Stimulated activated CD8-positive, alpha-beta memory T cell treated with anti-CD3 and anti-CD28 coated beads, Interleukin-15, amount 100 ng/mL, for 24 hours (primary cell): Measurements from ENCODE around the gene EFNA3.
A peak's percentile ranks its signal among the peaks of the same experiment; 100 is the strongest.

Source experiments
- DNase-seq: peaks from one replicate; pipeline ENCODE4 v3.0.0-alpha.2; 2020; ENCODE audit warnings: low read depth

Gene EFNA3, protein sequence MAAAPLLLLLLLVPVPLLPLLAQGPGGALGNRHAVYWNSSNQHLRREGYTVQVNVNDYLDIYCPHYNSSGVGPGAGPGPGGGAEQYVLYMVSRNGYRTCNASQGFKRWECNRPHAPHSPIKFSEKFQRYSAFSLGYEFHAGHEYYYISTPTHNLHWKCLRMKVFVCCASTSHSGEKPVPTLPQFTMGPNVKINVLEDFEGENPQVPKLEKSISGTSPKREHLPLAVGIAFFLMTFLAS

DNA sequence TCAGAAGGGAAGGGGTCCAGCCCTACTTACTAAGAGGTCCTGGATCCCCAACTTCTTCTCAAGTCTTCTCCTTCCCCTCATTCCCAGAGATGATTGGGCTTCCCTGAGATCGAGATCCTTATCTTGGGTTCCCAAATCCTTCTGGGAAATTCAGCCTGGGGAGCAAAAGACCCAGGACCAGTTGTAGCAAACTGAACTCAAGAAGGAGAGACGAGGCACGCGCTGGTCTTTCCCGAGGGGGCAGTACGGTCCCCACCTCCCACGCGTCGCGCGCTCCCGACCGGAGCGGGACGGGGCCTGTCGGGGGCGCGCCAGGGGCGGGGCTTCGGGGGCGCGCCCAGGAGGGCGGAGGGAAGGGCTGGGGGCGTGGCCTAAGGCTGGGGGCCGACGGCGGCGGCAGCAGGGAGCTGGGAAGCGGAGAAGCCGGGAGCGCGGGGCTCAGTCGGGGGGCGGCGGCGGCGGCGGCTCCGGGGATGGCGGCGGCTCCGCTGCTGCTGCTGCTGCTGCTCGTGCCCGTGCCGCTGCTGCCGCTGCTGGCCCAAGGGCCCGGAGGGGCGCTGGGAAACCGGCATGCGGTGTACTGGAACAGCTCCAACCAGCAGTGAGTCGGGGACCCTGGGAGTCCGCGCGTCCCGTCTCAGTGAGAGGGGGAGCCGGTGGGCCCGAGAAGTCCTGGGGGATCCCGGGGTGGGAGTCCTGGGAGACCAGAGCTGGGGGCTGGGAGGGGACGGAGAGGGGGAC, at the start of gene EFNA3:
Gene EFNA3 (plus strand): TSS at position 369 of the 741 bp plus-strand sequence. CDS start 105 bp downstream, at position 474.
- DNase-seq = peak; percentile 42

DNA sequence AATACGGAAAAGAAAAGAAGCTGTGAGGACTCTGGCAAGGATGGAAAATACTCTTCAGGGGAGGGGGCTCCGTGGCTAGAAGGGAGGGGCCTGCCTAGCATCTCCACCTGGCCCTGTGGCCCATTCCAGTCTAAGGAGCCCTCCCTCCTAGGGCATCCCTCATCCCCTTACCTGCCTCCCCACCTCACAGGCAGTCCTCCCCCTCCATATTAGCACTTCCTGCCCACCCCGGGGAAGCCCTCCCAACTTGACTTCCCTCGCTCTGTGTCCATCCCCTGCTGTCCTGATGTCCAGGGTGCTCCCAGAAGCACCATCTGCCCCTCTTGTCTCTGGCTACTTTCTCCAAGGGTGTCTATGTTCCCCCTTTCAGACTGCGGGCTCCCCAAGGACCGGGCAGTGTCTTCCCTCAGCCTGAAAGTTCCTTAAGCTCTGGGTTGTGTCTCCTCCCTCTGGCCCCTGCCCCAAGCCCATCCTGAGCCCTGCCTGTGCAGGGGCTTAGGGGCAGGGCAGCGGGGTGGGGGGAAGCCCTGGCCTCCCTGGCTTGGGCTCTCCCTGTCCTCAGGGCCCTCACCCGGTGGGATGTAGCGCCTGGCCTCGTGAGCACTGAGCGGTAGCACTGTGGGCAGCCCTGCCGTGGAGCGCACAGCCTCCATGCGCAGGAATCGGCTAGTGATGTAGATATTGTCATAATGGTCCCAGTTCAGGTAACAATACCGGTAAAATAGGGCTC, 49.0 kb upstream of the EFNA3 start:
- DNase-seq = no peak

DNA sequence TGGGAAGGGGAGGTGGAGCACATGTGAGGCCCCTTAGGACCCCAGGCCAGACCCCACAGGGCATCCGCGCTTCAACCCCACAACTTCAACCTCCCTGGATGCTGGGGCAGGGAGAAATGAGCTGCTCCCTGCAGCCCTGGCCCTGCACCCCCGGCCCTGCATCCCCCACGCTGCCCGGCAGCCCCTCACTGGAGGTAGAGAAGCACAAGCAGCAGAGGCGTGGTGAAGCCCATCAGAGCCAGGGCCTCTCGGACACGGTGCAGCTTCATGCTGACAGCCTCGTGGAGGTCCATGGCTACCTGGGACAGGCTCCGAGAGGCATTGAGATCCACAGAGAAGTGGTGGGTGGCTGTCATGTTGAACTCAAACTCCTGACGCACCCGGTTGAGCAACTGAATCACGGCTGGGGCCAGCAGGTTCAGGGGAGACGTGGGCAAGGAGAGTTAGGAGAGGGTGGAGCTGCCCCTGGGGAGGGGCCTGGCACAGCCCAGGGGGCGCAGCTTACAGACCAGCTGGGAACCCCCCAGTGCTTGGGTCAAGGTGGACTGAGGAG, 48.3 kb upstream of the EFNA3 start:
- DNase-seq = no peak

DNA sequence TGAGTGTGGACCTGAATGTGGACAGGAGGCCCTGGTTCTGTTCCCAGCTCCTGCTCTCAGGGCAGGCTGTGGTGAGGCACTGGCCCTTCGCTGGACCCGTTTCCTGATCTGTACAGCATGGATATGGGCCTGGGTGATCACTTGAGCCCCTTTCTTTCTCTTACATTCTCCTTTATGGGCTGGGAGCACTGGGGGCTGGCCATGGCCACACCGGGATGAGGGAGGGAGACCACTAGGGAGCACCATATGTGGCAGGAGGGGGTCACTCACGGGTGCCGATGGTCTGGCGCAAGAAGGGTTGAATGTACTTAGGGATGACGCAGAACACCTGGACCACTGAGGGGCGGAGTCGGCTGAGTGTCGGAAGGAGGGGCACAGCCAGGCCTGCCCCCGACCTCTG, 47.7 kb upstream of the EFNA3 start:
- no peak for DNase-seq

DNA sequence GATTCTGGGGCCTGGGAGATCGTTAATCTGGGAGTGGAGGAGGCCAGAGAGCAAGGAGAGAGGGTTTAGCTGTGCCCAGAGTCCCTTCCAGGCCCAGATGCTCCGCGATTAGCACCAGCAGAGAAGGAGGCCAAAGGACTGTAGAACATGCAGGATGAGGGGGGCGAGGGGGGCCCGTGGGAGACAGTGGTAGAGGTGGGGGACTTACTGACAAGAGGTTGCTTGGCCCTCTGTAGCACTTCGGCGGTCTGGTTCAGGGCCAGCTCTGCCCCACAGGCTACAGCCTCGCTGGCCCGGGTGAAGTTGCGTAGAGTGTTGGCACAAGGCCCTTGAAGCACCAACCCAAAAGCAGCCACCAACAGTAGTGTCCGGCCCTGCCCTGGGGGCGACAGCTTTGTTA, 45.8 kb upstream of the EFNA3 start:
- no peak for DNase-seq

DNA sequence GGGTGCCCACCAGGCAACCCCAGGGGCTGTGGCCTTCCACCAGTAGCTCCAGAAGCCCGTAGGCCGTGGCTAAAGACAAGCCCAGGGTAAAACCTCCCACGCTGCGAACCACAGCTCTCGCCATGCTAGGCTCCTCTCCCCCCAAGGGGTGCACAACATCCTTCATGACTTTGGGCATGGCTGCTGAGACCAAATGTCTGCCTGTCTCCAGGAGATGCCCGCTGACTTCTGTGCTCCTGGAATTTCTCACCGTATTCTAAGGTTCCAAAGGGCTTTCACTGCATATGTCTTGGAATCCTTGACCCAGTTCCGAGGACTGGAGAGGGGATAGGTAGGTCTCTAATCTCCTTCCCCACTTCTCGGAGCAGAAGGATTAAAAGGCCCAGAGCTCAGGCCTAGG, 45.1 kb upstream of the EFNA3 start, which contains the start of the genes DCST1 and DCST2:
Gene DCST1 (plus strand): TSS at position 301 of the 400 bp plus-strand sequence. CDS start 213 bp downstream, outside the sequence.
Gene DCST2 (minus strand): TSS at position 258 of the 400 bp plus-strand sequence. CDS start 80 bp downstream, at position 178.
- no peak for DNase-seq

DNA sequence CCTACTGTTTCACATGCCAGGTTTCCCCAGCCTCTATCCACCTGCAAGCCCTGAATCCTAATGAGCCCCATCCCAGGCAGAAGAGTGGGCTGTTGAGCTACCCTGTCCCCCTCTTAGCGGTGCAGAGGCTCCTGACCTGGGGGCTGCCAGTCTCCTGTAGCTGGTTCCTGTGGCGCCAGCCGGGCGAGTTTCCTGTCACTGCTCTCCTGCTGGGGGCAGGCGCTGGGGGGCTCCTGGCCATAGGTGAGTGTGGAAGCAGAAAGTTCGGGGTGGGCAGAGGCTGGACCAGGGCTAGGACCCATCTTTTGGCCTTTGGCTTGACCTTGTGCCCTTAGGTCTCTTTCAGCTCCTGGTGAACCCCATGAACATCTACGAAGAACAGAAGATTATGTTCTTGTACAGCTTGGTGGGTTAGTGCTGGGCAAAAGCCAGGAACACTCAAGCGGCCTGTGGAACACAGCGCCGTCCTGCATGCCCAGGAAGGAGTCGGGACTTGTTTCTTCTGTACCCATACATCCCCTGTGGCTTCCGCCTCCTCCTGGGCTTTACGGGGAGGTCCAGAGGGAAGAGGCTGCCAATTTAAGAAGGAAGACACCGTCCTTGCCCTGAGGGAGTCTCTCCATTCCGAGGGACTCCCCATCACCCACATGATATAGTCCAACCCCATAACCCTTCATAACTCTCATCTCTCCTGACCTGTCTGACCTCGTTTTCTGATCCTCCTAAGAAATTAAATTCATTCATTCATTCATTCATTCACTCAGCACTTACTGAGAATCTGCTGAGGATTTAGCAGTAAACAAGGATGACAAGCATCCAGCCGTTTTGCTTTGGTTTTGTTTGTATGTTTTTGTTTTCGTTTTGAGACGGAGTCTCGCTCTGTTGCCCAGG, 44.1 kb upstream of the EFNA3 start:
- no peak for DNase-seq

DNA sequence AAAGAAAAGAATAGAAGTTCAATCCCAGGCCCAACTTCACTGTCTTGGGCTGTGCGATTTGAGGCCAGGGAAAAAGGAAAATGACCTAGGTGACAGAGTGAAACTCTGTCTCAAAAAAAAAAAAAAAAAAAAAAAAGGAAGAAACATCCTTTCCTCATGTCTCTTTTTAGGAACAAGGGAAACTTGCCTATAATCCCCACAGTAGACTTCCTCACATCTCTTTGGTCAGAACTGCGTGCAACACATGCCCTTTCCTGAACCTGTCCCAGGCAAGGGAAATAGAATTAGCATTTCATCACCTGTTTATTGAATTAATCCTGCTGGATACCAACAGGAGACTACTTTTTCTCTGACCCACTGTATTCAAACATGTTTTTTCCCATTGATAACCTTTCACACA, 42.7 kb upstream of the EFNA3 start:
- no peak for DNase-seq

DNA sequence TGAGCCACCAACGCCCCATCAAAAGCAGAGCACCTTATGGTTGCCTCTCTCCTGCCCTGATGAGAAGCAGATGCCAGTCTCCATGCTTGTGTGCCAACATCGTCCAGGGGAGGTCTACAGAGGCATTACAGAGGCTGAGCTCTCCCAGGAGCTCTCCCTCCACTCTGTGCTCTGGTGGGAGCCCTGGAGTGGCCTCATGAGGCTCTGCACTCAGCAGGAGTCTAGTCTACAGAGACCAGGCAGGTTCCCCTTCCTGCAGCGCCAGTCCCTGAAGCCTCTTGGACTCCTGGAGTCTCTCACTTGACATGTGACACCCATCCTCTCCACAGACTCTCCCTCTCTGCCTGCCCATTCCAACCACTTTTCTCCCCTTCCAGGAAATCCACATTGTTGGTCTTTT, 41.6 kb upstream of the EFNA3 start:
- DNase-seq = no peak

DNA sequence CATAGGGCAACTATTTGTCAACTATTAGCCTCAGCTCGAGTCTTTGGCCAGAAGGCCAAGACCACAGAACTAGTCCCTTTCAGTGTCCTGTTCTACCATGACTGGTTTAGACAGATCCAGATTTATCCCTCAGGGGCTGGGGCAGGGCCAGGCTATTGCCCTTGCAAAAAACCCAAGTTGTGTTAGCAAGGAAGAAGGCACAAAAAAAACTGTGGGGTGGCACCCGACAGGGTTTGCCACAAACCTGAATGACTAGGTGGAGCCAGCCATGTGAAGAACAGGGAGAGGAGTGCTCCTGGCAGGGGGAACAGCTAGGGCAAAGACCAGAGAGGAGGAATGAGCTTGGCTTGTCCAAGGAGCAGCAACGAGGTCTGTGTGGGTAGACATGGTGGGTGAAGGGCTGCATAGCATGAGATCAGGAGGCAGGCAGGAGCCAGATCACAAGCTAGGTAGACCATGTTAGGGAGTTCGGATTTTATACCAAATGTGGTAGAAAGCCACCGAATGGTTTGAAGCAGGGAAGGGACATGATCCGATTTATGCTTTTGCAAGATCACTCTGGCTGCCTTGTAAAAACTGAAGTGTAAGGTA, 40.7 kb upstream of the EFNA3 start:
- no peak for DNase-seq

DNA sequence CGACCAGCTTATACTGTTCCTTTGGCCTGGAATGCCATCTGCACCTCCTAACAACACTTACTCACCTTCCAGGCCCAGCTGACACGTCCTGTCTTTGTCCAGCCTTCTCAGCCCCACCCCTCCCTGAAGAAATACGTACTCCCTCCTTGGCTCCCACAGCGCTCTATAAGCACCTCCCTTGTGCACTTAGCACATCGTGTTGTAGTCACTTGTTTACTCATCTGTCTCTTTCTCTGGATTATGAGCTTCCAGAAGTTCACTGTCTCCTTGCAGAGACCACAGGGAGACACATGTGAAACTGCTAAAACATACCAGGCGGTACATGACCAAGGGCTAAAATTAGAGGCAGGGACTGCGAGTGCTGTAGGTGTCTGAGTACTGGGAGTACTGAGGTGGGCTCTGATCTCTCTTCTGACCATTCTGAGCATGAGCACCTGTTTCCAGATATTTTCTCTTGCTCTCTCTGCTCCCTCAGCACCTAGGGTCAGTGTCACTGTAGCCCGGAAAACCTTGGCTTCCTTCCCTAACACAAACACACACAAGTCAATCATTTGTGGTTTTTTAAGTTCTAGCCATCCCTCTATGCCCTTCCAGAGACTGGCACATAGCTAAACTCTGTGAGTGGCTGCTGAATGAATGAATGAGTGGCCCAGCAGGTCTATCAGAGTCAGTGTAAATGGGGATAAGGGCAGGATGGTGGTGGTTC, 39.9 kb upstream of the EFNA3 start:
- DNase-seq = no peak

DNA sequence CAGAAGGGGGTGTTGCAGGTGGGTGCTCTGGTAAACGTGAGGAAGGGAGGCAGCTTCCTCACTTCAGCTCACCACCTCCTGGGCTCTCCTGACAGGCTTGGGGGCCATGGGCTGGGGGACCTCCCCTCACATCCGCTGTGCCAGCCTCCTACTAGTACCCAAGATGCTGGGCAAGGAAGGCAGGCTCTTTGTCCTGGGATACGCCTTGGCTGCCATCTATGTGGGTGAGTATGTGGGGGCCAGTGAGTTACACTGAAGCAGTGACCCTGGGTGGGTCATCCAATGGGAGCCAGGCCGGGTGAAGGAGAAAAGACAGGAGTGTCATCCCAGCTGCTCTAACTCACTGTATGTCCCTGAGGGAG, 39.3 kb upstream of the EFNA3 start:
- DNase-seq = no peak

DNA sequence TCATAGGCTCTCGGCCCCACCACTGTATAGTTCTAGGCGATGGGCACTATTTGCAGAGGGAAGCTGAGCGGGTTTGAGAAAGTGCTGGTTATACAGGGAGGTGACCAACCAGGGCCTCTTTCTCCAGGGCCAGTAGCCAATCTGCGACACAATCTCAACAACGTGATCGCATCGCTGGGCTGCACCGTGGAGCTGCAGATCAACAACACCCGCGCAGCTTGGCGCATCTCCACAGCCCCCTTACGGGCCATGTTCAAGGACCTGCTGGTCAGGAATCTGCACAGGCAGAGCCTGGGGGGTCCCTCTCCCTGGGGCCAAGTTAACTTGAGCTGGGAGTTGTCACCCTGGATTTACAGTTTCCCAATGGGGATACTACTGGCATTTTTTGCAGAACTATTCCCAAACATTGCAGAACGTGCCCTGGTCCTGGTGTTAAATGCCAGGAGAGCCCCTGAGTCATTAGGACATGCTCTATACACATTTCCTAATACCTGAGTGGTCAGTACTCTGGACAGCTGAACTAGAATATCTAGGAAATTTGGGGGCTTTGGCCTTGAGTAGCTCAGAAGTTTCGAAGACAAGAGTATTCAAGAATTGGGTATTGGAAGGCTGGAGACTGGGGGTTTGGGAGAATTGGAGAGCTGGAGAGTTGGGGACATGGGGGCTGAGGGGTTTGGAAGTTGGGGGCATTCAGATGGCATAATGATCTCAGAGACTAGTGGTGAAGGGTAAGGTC, 38.1 kb upstream of the EFNA3 start:
- no peak for DNase-seq

DNA sequence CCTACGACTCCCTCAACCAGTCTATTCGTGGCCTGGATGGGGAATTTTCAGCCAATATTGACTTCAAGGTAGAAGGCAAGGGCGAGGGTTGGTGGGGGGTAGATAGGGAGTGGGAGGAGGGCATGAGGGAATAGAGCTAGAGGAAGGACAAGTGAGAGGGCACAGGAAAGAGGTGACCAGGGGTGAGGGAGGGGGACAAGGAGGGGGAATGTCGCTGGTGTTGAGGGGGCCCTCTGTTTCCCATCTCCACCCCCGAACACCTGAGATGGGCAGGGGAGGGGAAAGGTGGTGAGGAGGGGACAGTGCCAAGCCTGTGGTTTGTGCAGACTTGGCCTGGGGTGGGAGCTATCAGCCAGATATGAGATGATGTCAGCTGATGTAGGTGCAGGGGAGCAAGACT, 35.8 kb upstream of the EFNA3 start:
- DNase-seq = no peak

DNA sequence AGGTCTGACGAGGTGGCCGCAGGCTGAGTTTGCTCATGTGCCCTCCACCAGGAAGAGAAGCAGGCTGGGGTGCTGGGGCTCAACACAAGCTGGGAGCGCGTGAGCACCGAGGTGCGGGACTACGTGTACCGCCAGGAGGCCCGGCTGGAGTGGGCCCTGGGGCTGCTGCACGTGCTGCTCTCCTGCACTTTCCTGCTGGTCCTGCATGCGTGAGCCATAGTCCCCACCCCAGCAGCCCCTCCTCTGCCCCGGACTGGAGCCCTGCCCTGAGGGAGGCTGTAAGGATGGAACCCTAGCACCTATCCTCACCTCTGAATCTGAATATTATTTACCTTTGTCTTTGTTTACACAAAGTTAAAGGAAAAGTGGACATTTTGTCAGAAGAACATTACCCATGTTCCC, 35.3 kb upstream of the EFNA3 start:
- DNase-seq = no peak

DNA sequence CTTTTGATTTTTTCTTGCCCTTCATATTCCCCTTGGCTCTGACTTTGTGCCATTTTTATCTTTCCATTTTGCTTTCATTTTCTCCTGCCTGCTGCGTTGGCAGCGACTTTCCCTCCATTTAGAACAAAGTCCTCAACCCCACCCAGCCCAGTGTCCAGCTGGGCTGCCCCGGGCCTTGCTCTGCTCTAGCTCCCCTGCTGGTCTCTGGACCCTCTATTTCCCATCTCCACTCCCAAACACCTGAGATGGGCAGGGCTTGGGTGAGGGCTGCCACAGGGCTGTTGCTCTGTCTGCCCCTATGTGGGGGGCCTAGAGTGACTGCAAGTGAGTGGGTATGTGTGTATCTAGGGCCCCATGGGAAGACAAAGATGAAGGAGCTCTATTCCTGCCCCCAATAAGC, 34.8 kb upstream of the EFNA3 start:
- no peak for DNase-seq

DNA sequence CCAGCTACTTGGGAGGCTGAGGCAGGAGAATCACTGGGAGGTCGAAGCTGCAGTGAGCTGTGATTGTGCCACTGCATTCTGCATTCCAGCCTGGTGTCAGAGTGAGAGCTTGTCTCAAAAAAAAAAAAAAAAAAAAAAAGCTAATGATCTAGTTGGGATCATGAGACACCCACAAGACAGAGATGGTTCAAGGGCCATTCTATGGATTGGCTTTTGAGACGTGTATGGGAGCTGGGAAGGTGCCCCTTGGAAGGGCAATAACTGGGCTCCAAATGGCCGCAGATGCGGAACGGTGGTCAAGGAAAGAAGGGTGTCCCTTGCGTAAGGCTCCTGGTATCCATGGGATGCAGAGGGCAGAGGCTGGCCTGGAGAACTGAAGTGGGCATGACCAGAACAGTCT, 34.3 kb upstream of the EFNA3 start:
- DNase-seq = no peak

DNA sequence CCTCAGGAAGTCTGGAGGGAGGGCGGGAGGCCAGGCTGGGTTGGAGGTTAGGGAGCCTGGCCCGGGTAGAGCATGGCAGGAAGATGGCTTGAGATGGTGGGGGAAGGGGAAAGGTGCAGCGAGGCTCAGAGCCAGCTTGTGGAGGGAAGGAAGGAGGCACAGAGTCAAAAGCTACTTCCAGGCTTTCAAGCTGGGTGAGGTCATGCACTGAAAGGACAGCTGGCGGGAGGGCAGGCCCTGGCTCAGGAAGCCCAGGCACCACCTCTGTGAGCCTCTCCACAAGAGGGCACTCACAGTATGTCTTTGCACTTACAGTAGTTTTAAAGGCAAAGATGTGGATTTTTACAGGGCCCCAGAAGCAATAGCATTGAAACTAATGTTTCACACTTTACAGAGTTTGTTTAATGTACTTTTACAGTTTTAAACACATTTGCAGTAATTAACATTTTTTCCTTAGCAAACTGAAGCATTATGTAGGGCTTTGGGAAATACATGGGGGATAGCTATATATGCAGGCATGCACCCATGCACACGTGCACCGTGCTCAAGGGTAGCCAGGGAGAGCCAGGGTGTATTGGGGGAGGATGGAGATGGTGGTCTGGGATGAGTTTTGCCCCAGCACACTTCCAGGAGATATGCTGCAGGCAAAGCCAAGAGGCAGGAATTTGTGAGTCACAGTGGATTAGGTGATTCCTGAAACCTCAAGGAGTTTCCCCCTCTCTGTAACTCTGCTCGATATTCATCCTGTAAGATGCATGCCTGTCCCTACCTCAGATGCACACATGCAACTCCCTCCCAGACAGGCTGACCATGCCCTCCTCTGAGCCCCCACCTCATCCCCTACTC, 33.6 kb upstream of the EFNA3 start:
- DNase-seq = no peak
